Activated naive CD8-positive, alpha-beta T cell treated with anti-CD3 and anti-CD28 coated beads, Interleukin-2, amount 50 U/mL, for 24 hours (primary cell): ENCODE measurements around the gene ZFHX3.
A peak's percentile ranks its signal among the peaks of the same experiment; 100 is the strongest.

Experiments used
- ATAC-seq: fragments of 150-1000 bp; cut with Tn5 transposase; one replicate; pipeline ENCODE4 v1.10.0; 2021
- DNase-seq: peaks from one replicate; pipeline ENCODE4 v3.0.0; 2021
- H3K27ac Mint-ChIP-seq: one replicate; pipeline ENCODE4 v1.8.0; 2021; ENCODE audit warnings: mild to moderate bottlenecking, mixed read lengths
- H3K27me3 Mint-ChIP-seq: one replicate; pipeline ENCODE4 v1.8.0; 2021; ENCODE audit warnings: mixed read lengths
- H3K36me3 Mint-ChIP-seq: one replicate; pipeline ENCODE4 v1.8.0; 2021; ENCODE audit warnings: low read depth, mixed read lengths
- H3K4me1 Mint-ChIP-seq: one replicate; pipeline ENCODE4 v1.8.0; 2021; ENCODE audit warnings: mixed read lengths
- H3K4me3 Mint-ChIP-seq: one replicate; pipeline ENCODE4 v1.8.0; 2021; ENCODE audit warnings: mild to moderate bottlenecking, moderate library complexity, mixed read lengths
- H3K9me3 Mint-ChIP-seq: one replicate; pipeline ENCODE4 v1.8.0; 2021; ENCODE audit warnings: mixed read lengths

The ZFHX3 gene

GRCh38 chr16:72878301-72879269 is 169.3 kb downstream of the ZFHX3 start:
- no peak overlapping the region for H3K4me3 Mint-ChIP-seq
- H3K36me3 Mint-ChIP-seq = no peaks in the 10 kb centered on the region
- no peak overlapping the region for H3K27ac Mint-ChIP-seq
- DNase-seq (no peak), ATAC-seq (no peak)
- no peaks in the 10 kb centered on the region for H3K9me3 Mint-ChIP-seq
- no peaks in the 10 kb centered on the region for H3K27me3 Mint-ChIP-seq
- peaks cover 23% of the 10 kb centered on the region for H3K4me1 Mint-ChIP-seq

- peaks cover 23% of the 10 kb centered on the region for H3K4me1 Mint-ChIP-seq
- ATAC-seq (peak; percentile 60), DNase-seq (no peak)
- no peaks in the 10 kb centered on the region for H3K36me3 Mint-ChIP-seq
- H3K27me3 Mint-ChIP-seq = no peaks in the 10 kb centered on the region
- no peak overlapping the region for H3K27ac Mint-ChIP-seq
- H3K4me3 Mint-ChIP-seq = no peak overlapping the region
- no peaks in the 10 kb centered on the region for H3K9me3 Mint-ChIP-seq
These were observed 170.4 kb downstream of the ZFHX3 start for GRCh38 chr16:72877374-72878028.

GRCh38 chr16:72876981-72877373 is 171.0 kb downstream of the ZFHX3 start:
- no peak for ATAC-seq
- no peak overlapping the region for H3K4me3 Mint-ChIP-seq
- H3K9me3 Mint-ChIP-seq = no peaks in the 10 kb centered on the region
- no peak for DNase-seq
- no peaks in the 10 kb centered on the region for H3K36me3 Mint-ChIP-seq
- H3K4me1 Mint-ChIP-seq = peaks cover 23% of the 10 kb centered on the region
- H3K27ac Mint-ChIP-seq = no peak overlapping the region
- no peaks in the 10 kb centered on the region for H3K27me3 Mint-ChIP-seq

- DNase-seq (peak; percentile 48), ATAC-seq (peak; percentile 55)
- Mint-ChIP-seq H3K27ac (no peak overlapping the region), H3K4me3 (no peak overlapping the region), H3K27me3 (no peaks in the 10 kb centered on the region), H3K36me3 (no peaks in the 10 kb centered on the region), H3K4me1 (peaks cover 23% of the 10 kb centered on the region), H3K9me3 (no peaks in the 10 kb centered on the region)
These were observed 171.7 kb downstream of the ZFHX3 start for GRCh38 chr16:72876221-72876620.

GRCh38 chr16:72875291-72876031 is 172.5 kb downstream of the ZFHX3 start:
- H3K4me1 Mint-ChIP-seq = peaks cover 23% of the 10 kb centered on the region
- no peak overlapping the region for H3K4me3 Mint-ChIP-seq
- ATAC-seq (no peak), DNase-seq (no peak)
- no peaks in the 10 kb centered on the region for H3K36me3 Mint-ChIP-seq
- peaks cover 3% of the 10 kb centered on the region for H3K9me3 Mint-ChIP-seq
- no peak overlapping the region for H3K27ac Mint-ChIP-seq
- no peaks in the 10 kb centered on the region for H3K27me3 Mint-ChIP-seq

- ATAC-seq (no peak), DNase-seq (no peak)
- Mint-ChIP-seq H3K27me3 (no peaks in the 10 kb centered on the region), H3K9me3 (peaks cover 3% of the 10 kb centered on the region), H3K4me1 (peaks cover 23% of the 10 kb centered on the region), H3K27ac (no peak overlapping the region), H3K36me3 (no peaks in the 10 kb centered on the region), H3K4me3 (no peak overlapping the region)
These were observed 174.1 kb downstream of the ZFHX3 start for GRCh38 chr16:72873853-72874252.

- H3K36me3 Mint-ChIP-seq = no peaks in the 10 kb centered on the region
- no peak for DNase-seq
- H3K27ac Mint-ChIP-seq = no peak overlapping the region
- no peaks in the 10 kb centered on the region for H3K27me3 Mint-ChIP-seq
- no peak for ATAC-seq
- H3K4me3 Mint-ChIP-seq = no peak overlapping the region
- peaks cover 23% of the 10 kb centered on the region for H3K4me1 Mint-ChIP-seq
- H3K9me3 Mint-ChIP-seq = peaks cover 3% of the 10 kb centered on the region
These were observed 174.9 kb downstream of the ZFHX3 start for GRCh38 chr16:72873044-72873443.

GRCh38 chr16:72865835-72866234 is 182.1 kb downstream of the ZFHX3 start:
- Mint-ChIP-seq H3K4me1 (no peaks in the 10 kb centered on the region), H3K27ac (no peak overlapping the region), H3K36me3 (no peaks in the 10 kb centered on the region), H3K4me3 (no peak overlapping the region), H3K9me3 (peaks cover 2% of the 10 kb centered on the region), H3K27me3 (peaks cover 2% of the 10 kb centered on the region)
- DNase-seq (no peak), ATAC-seq (no peak)

- H3K4me3 Mint-ChIP-seq = no peak overlapping the region
- H3K9me3 Mint-ChIP-seq = no peaks in the 10 kb centered on the region
- H3K36me3 Mint-ChIP-seq = no peaks in the 10 kb centered on the region
- DNase-seq (no peak), ATAC-seq (no peak)
- no peaks in the 10 kb centered on the region for H3K4me1 Mint-ChIP-seq
- peaks cover 2% of the 10 kb centered on the region for H3K27me3 Mint-ChIP-seq
- no peak overlapping the region for H3K27ac Mint-ChIP-seq
These were observed 182.7 kb downstream of the ZFHX3 start for GRCh38 chr16:72865258-72865657.

- H3K9me3 Mint-ChIP-seq = no peaks in the 10 kb centered on the region
- DNase-seq (no peak), ATAC-seq (no peak)
- H3K4me1 Mint-ChIP-seq = no peaks in the 10 kb centered on the region
- no peak overlapping the region for H3K4me3 Mint-ChIP-seq
- no peaks in the 10 kb centered on the region for H3K36me3 Mint-ChIP-seq
- H3K27ac Mint-ChIP-seq = no peak overlapping the region
- H3K27me3 Mint-ChIP-seq = peaks cover 2% of the 10 kb centered on the region
These were observed 183.6 kb downstream of the ZFHX3 start for GRCh38 chr16:72864130-72864833.

- no peak for ATAC-seq
- H3K27ac Mint-ChIP-seq = no peak overlapping the region
- no peak for DNase-seq
- peaks cover 2% of the 10 kb centered on the region for H3K27me3 Mint-ChIP-seq
- H3K4me1 Mint-ChIP-seq = no peaks in the 10 kb centered on the region
- no peaks in the 10 kb centered on the region for H3K36me3 Mint-ChIP-seq
- H3K4me3 Mint-ChIP-seq = no peak overlapping the region
- no peaks in the 10 kb centered on the region for H3K9me3 Mint-ChIP-seq
These were observed 185.8 kb downstream of the ZFHX3 start for GRCh38 chr16:72862090-72862489.

GRCh38 chr16:72860726-72861562 is 187.0 kb downstream of the ZFHX3 start:
- DNase-seq = no peak
- Mint-ChIP-seq H3K9me3 (no peaks in the 10 kb centered on the region), H3K36me3 (no peaks in the 10 kb centered on the region), H3K27me3 (peaks cover 2% of the 10 kb centered on the region), H3K27ac (no peak overlapping the region), H3K4me3 (no peak overlapping the region), H3K4me1 (no peaks in the 10 kb centered on the region)
- no peak for ATAC-seq

GRCh38 chr16:72859581-72859980 is 188.3 kb downstream of the ZFHX3 start:
- DNase-seq (no peak), ATAC-seq (no peak)
- Mint-ChIP-seq H3K27me3 (peaks cover 2% of the 10 kb centered on the region), H3K9me3 (no peaks in the 10 kb centered on the region), H3K27ac (no peak overlapping the region), H3K4me1 (no peaks in the 10 kb centered on the region), H3K36me3 (no peaks in the 10 kb centered on the region), H3K4me3 (no peak overlapping the region)
